Heart right ventricle (tissue), 16 donors: ENCODE results near the gene SND1. TPM values are rescaled to one million over a fixed set of nuclear protein-coding genes. Genes with fewer than 3 reads are reported as not detected.

ENCODE experiments used
- ATAC-seq, 8 donors: fragments of 200-7000 bp; cut with Tn5 transposase; one replicate each; pipeline ENCODE4 v1.9.1; 2020; ENCODE audit warnings: mild to moderate bottlenecking in 8 of 8, moderate library complexity in 8 of 8, moderate number of reproducible peaks in 1 of 8
- DNase-seq, 2 donors: peaks; one replicate each; pipeline ENCODE4 v3.0.0-alpha.2; 2020
- H3K27ac ChIP-seq, 10 donors: fragments of 200-600 bp; sonication (generic) in 2 of 10; one replicate each; pipeline versions ENCODE4 v1.5.0 to v1.8.0; 2020 to 2022; ENCODE audit warnings: mild to moderate bottlenecking in 3 of 10
- H3K27me3 ChIP-seq, 7 donors: fragments of 200-600 bp; one replicate each; pipeline ENCODE4 v1.8.0; 2021 to 2022; ENCODE audit warnings: mild to moderate bottlenecking in 2 of 7
- H3K36me3 ChIP-seq, 9 donors: fragments of 200-600 bp; sonication (generic) in 1 of 9; one replicate each; pipeline versions ENCODE4 v1.5.0 to v1.8.0; 2020 to 2022; ENCODE audit warnings: mild to moderate bottlenecking in 2 of 9
- H3K4me1 ChIP-seq, 9 donors: fragments of 200-600 bp; sonication (generic) in 1 of 9; one replicate each; pipeline versions ENCODE4 v1.5.0 to v1.8.0; 2020 to 2022; ENCODE audit warnings: mild to moderate bottlenecking in 4 of 9
- H3K4me3 ChIP-seq, 10 donors: fragments of 200-600 bp; sonication (generic) in 2 of 10; one replicate each; pipeline versions ENCODE4 v1.5.0 to v1.8.0; 2020 to 2022; ENCODE audit warnings: mild to moderate bottlenecking in 7 of 10, moderate library complexity in 2 of 10
- H3K9me3 ChIP-seq, 11 donors: fragments of 200-600 bp in 10 of 11; sonication (generic) in 2 of 11; one replicate each; pipeline versions ENCODE4 v1.5.0 to v1.8.0; 2013 to 2022; ENCODE audit warnings: mild to moderate bottlenecking in 2 of 11, control low read depth in 1 of 11, moderate library complexity in 1 of 11
- CTCF ChIP-seq, 9 donors: fragments of 200-600 bp; sonication (generic) in 2 of 9; IDR thresholded peaks; one replicate each; pipeline versions ENCODE4 v1.5.0 to v1.8.0; 2021 to 2022; ENCODE audit warnings: antibody characterized with exemption in 9 of 9, mild to moderate bottlenecking in 5 of 9, moderate library complexity in 1 of 9
- WGBS, 2 donors: extraction: QIAGEN DNeasy Blood & Tissue Kit; methylation state at CpG; one replicate each; pipeline ENCODE4 v1.1.7; 2013; ENCODE audit warnings: inconsistent platforms in 1 of 2; 5-methylcytosine and 5-hydroxymethylcytosine counted together
- intact Hi-C, 10 donors: fragments of 100-400 bp; cut with DNase I; formaldehyde crosslinking; loops; one replicate each; pipeline versions ENCODE4 v1.11.1 to v1.14.2; 2022
- polyA plus RNA-seq, 2 donors: library from polyadenylated mRNA; stranded (reverse); fragments of 200-250 nt; gene quantifications; one replicate each; pipeline ENCODE4 v1.2.3, GENCODE V29; 2013
- total RNA-seq, 10 donors: library from RNA; stranded (reverse); fragmentation: NEBNext Ultra II Directional in 3 of 10; extraction: Animal tissue kit (Norgen Biotek cat#: 25700) in 3 of 10; gene quantifications; one replicate each; pipeline versions ENCODE4 v1.2.1 to v1.2.4, GENCODE V29; 2021 to 2023
- donor health status: Arrhythmogenic right ventricular cardiomyopathy.
- donor health status: ischemic (EF 13 %, LVEDD 7.1; RV severe dilation, severe dysfunction).
- donor health status: healthy with polysubstance abuse.
- donor health status: DM: no; HTN: yes; CAD: no.
- donor health status: DM: no; HTN: no; CAD: no.
- donor health status: ischemic (EF 25% LVEDD 6.9; RV normal size, moderate dysfunction).
- donor health status: ischemic (EF 25% LVEDD 5.7; RV mildly dilated, moderate dysfunction).
- donor health status: healthy.
- donor health status: DM: yes; HTN: yes; CAD: no.
- donor health status: Ischemic cardiomyopathy.
- donor health status: ischemic (EF 35%, LVEDD 5.7; RV mildly dilated, moderate dysfunction).
- donor health status: nonischemic (EF 11% LVEDD 7.7; RV severe dilation, severe dysfunction).
- donor health status: DM: yes; HTN: yes; CAD: no.
- donor health status: PGD.
- donor health status: ischemic (EF 29% LVEDD 5.4; RV normal size, mild dysfunction).
- donor health status: nonischemic (EF 23%, LVEDD 6.1; RV moderate dilation, normal function).

SND1 gene
- total and polyA plus RNA-seq, 12 donors = 39.9 to 107 (median 80.8) TPM

GRCh38 chr7:127706766-127707165 is 54.8 kb downstream of the SND1 start:
- H3K4me3 ChIP-seq = no peak overlapping the region
- H3K9me3 ChIP-seq = peaks cover 0 to 12% (median 8%) of the 10 kb centered on the region in 11 donors
- no peak for TF ChIP-seq CTCF (IDR thresholded peaks at IDR 0.05)
- ATAC-seq (no peak), DNase-seq (no peak)
- peaks cover 0 to 8% (median 0%) of the 10 kb centered on the region in 9 donors for H3K4me1 ChIP-seq
- intact Hi-C loops = loop anchor here in 7 of 10 donors (2.0 to 10.0 kb wide), 7 partner anchors 318 to 616 kb away; partner anchors contain the start of gene LRRC4 (in 3 of the 7)
- no peaks in the 10 kb centered on the region for H3K27me3 ChIP-seq
- H3K36me3 ChIP-seq = peaks cover 0 to 99% (median 29%) of the 10 kb centered on the region in 9 donors
- H3K27ac ChIP-seq = no peak overlapping the region

- ATAC-seq = no peak
- DNase-seq = no peak
- TF ChIP-seq CTCF (IDR thresholded peaks at IDR 0.05) = no peak
- H3K4me3 ChIP-seq = no peak overlapping the region
- H3K4me1 ChIP-seq = peaks cover 0 to 8% (median 0%) of the 10 kb centered on the region in 9 donors
- H3K27ac ChIP-seq = no peak overlapping the region
- no peaks in the 10 kb centered on the region for H3K27me3 ChIP-seq
- peaks cover 0 to 15% (median 8%) of the 10 kb centered on the region in 11 donors for H3K9me3 ChIP-seq
- peaks cover 0 to 92% (median 25%) of the 10 kb centered on the region in 9 donors for H3K36me3 ChIP-seq
- 69 to 82% methylated on average over 1 of the region's 1 CpG for WGBS, 2 donors
- intact Hi-C loops = loop anchor here (1.0 to 10.0 kb wide), 9 partner anchors 317 to 614 kb away; partner anchors contain the start of gene LRRC4 (in 3 of the 10)
These were observed 56.2 kb downstream of the SND1 start for GRCh38 chr7:127708201-127708600.

GRCh38 chr7:127708788-127709187 is 56.8 kb downstream of the SND1 start:
- Histone ChIP-seq H3K27ac (no peak overlapping the region), H3K4me3 (no peak overlapping the region), H3K9me3 (peaks cover 0 to 15% (median 8%) of the 10 kb centered on the region in 11 donors), H3K27me3 (no peaks in the 10 kb centered on the region), H3K36me3 (peaks cover 0 to 91% (median 21%) of the 10 kb centered on the region in 9 donors), H3K4me1 (peaks cover 0 to 8% (median 0%) of the 10 kb centered on the region in 9 donors)
- 100% methylated on average over 1 of the region's 1 CpG for WGBS, 2 donors
- peak; percentile 71 to 89 (median 80) for ATAC-seq
- peak; percentile 59 to 88 (median 80) for TF ChIP-seq CTCF (IDR thresholded peaks at IDR 0.05)
- intact Hi-C loops = loop anchor here (1.0 to 10.0 kb wide), 9 partner anchors 316 to 614 kb away; partner anchors contain the start of gene LRRC4 (in 3 of the 10)
- DNase-seq = peak in 1 of 2 donors; percentile 81

- DNase-seq (no peak), ATAC-seq (no peak)
- H3K4me3 ChIP-seq = no peak overlapping the region
- H3K36me3 ChIP-seq = peaks cover 0 to 85% (median 11%) of the 10 kb centered on the region in 9 donors
- peaks cover 0 to 15% (median 8%) of the 10 kb centered on the region in 11 donors for H3K9me3 ChIP-seq
- H3K27me3 ChIP-seq = no peaks in the 10 kb centered on the region
- intact Hi-C loops = loop anchor here in 3 of 10 donors (10.0 kb wide), 2 partner anchors 324 to 424 kb away; partner anchors contain the start of gene LRRC4 (in 2 of the 3)
- H3K4me1 ChIP-seq = peaks cover 0 to 10% (median 0%) of the 10 kb centered on the region in 9 donors
- no peak for TF ChIP-seq CTCF (IDR thresholded peaks at IDR 0.05)
- H3K27ac ChIP-seq = no peak overlapping the region
- 99 to 100% methylated on average over 1 of the region's 1 CpG for WGBS, 2 donors
These were observed 58.6 kb downstream of the SND1 start for GRCh38 chr7:127710635-127711034.
